Heart left ventricle (tissue), 13 donors: ENCODE results near the gene PSMB1.

Experiments used
- POLR2A ChIP-seq, 2 donors: fragments of 450-650 bp; IDR thresholded peaks; one replicate each; pipeline ENCODE4 v1.6.1; 2017; ENCODE audit warnings: antibody characterized with exemption in 2 of 2, mild to moderate bottlenecking in 2 of 2, moderate library complexity in 2 of 2
- TF ChIP-seq, protein P1 (sequence below), 12 donors: fragments of 200-600 bp; sonication (generic) in 4 of 12; IDR thresholded peaks; one replicate each; pipeline versions ENCODE4 v1.5.0 to v1.8.0; 2018 to 2022; ENCODE audit warnings: antibody characterized with exemption in 12 of 12, mild to moderate bottlenecking in 5 of 12
- donor health status: ischemic (EF 13 %, LVEDD 7.1; RV severe dilation, severe dysfunction).
- donor health status: DM: no; HTN: yes; CAD: no.
- donor health status: DM: no; HTN: no; CAD: no.
- donor health status: ischemic (EF 25% LVEDD 6.9; RV normal size, moderate dysfunction).
- donor health status: ischemic (EF 25% LVEDD 5.7; RV mildly dilated, moderate dysfunction).
- donor health status: ischemic (EF 35%, LVEDD 5.7; RV mildly dilated, moderate dysfunction).
- donor health status: nonischemic (EF 11% LVEDD 7.7; RV severe dilation, severe dysfunction).
- donor health status: DM: yes; HTN: yes; CAD: no.
- donor health status: PGD.
- donor health status: ischemic (EF 29% LVEDD 5.4; RV normal size, mild dysfunction).
- donor health status: nonischemic (EF 23%, LVEDD 6.1; RV moderate dilation, normal function).

DNA sequence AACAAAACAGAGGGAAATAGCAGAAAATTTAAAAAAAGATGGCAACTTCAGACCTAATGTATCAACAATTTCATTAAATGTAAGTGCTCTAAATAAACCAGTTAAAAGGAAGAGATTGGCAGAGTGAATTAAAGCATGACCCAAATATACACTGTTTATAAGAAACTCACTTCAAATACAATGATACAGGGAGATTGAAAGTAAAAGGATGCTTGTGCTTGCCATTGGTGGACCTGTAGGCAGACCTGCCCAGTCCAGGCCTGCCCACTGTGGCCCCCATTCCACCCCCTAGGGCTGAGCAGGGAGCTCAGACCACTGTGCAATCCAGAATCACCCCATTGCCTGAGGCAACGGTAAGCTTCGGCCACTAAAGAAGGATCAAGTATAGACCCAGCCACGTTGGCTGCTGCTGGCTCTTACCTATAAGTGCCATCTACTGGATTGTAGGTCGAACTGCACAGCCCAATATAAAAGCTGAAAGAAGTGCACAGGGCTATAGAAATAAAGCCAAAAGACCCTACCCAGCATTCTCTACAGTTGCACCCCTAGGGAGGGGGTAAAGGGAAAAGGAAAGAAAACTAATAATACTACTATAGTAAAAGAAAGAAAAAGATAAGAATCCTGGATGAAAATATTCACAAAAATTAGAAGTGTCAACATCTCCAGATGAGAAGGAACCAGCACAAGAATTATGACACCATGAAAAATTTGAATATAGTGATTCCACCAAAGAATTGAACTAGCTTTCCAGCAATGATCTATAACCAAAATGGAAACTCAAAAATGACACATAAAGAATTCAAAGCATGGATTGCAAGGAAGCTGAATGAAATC, 36.1 kb downstream of the PSMB1 start:
- TF ChIP-seq, protein P1, sequence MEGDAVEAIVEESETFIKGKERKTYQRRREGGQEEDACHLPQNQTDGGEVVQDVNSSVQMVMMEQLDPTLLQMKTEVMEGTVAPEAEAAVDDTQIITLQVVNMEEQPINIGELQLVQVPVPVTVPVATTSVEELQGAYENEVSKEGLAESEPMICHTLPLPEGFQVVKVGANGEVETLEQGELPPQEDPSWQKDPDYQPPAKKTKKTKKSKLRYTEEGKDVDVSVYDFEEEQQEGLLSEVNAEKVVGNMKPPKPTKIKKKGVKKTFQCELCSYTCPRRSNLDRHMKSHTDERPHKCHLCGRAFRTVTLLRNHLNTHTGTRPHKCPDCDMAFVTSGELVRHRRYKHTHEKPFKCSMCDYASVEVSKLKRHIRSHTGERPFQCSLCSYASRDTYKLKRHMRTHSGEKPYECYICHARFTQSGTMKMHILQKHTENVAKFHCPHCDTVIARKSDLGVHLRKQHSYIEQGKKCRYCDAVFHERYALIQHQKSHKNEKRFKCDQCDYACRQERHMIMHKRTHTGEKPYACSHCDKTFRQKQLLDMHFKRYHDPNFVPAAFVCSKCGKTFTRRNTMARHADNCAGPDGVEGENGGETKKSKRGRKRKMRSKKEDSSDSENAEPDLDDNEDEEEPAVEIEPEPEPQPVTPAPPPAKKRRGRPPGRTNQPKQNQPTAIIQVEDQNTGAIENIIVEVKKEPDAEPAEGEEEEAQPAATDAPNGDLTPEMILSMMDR (IDR thresholded peaks at IDR 0.05), result peak; percentile 55 to 77 (median 68)
- no peak for TF ChIP-seq POLR2A (IDR thresholded peaks at IDR 0.05)
